HepG2 (cell line): Measurements from ENCODE around the gene ZDHHC8. TPM values are rescaled to one million over a fixed set of nuclear protein-coding genes. Genes with fewer than 3 reads are reported as not detected.

Source experiments
- microRNA counts: library from miRNA; unstranded; fragments of <30 nt; microRNA quantifications from one replicate; lab custom pipeline; 2015
- microRNA-seq: library from miRNA; unstranded; fragments of <30 nt; microRNA quantifications from one replicate; pipeline ENCODE4, GENCODE V29; 2020
- polyA plus RNA-seq, 8 experiments: library from polyadenylated mRNA; depleted of rRNA in 3 of 8; stranded (reverse) in 7 of 8; unstranded in 1 of 8; fragments of >200 nt; fragmentation: Illumina TruSeq in 4 of 8; extraction: Trizol in 4 of 8; gene quantifications; 2 replicates each; pipeline versions ENCODE4 v1.2.1 to v1.2.3, GENCODE V29; 2011 to 2016; ENCODE audit warnings: low read depth in 4 of 8, missing spikeins in 1 of 8, mixed read lengths in 1 of 8; ENCODE audit not compliant: insufficient read depth in 1 of 8
- small RNA-seq, 3 experiments: library from RNA; depleted of rRNA; stranded (forward); fragments of <200 nt; gene quantifications; one replicate each; pipeline ENCODE3, GENCODE V24; 2012; ENCODE audit warnings: low read depth in 2 of 3, low replicate concordance in 1 of 3; ENCODE audit not compliant: insufficient read length in 3 of 3, insufficient read depth in 2 of 3
- total RNA-seq, 5 experiments: library from RNA; depleted of rRNA; stranded (reverse); fragments of >200 nt; fragmentation: Illumina TruSeq; extraction: Trizol; gene quantifications; 2 replicates each; pipeline ENCODE4 v1.2.3, GENCODE V29; 2016; ENCODE audit warnings: low read depth in 1 of 5

ZDHHC8 gene
- total and polyA plus RNA-seq, 2 of the 13 experiments (the other 11 are each of a cell fraction or from before 2014, with no cell fraction given), result 7.5 to 21.3 TPM

MicroRNAs encoded within 50 kb of the gene (microRNA counts, 767-probe panel; counts per million panel counts)
- microRNA hsa-miR-1306-3p (lab: Ali Mortazavi, UCI), result not detected

Small RNA genes within 50 kb of the gene (microRNA-seq; reads per million reads assigned to microRNA genes)
- gene MIR6816, result 0.68 reads per million

Small RNA genes within 50 kb of the gene (small RNA-seq; reads per million reads assigned to genes)
- gene MIR6816 (0 to 1.9 (median 0) reads per million in 3 experiments), gene RF00599 (0 reads per million in 3 experiments)

Other genes starting within 250 kb of the ZDHHC8 start
- gene COMT, start 190.0 kb upstream of the ZDHHC8 start, total RNA-seq (2016; rRNA removed; fragmentation: Illumina TruSeq; extraction: Trizol), result 144 and 162 TPM in 2 replicates
- gene COMT, start 190.0 kb upstream of the ZDHHC8 start, polyA plus RNA-seq (2011; rRNA removed), result 156 and 194 TPM in 2 replicates
- 16.4 and 18.6 TPM in 2 replicates for gene TXNRD2, start 190.0 kb upstream of the ZDHHC8 start, total RNA-seq (2016; rRNA removed; fragmentation: Illumina TruSeq; extraction: Trizol)
- 17.5 and 23.4 TPM in 2 replicates for gene TXNRD2, start 190.0 kb upstream of the ZDHHC8 start, polyA plus RNA-seq (2011; rRNA removed)
- 10.4 and 17.7 TPM in 2 replicates for gene ARVCF, start 115.0 kb upstream of the ZDHHC8 start, total RNA-seq (2016; rRNA removed; fragmentation: Illumina TruSeq; extraction: Trizol)
- 16.4 and 23.8 TPM in 2 replicates for gene ARVCF, start 115.0 kb upstream of the ZDHHC8 start, polyA plus RNA-seq (2011; rRNA removed)
- gene TANGO2, start 110.7 kb upstream of the ZDHHC8 start, total RNA-seq (2016; rRNA removed; fragmentation: Illumina TruSeq; extraction: Trizol), result 12.1 and 12.9 TPM in 2 replicates
- 14.8 and 20.8 TPM in 2 replicates for gene TANGO2, start 110.7 kb upstream of the ZDHHC8 start, polyA plus RNA-seq (2011; rRNA removed)
- gene DGCR8, start 51.6 kb upstream of the ZDHHC8 start, total RNA-seq (2016; rRNA removed; fragmentation: Illumina TruSeq; extraction: Trizol), result 14.8 and 23.2 TPM in 2 replicates
- 10.2 and 14.6 TPM in 2 replicates for gene DGCR8, start 51.6 kb upstream of the ZDHHC8 start, polyA plus RNA-seq (2011; rRNA removed)
- 492 and 544 TPM in 2 replicates for gene RANBP1, start 15.7 kb upstream of the ZDHHC8 start, total RNA-seq (2016; rRNA removed; fragmentation: Illumina TruSeq; extraction: Trizol)
- 167 and 181 TPM in 2 replicates for gene RANBP1, start 15.7 kb upstream of the ZDHHC8 start, polyA plus RNA-seq (2011; rRNA removed)
- 18.4 and 30.3 TPM in 2 replicates for gene TRMT2A, start 14.6 kb upstream of the ZDHHC8 start, total RNA-seq (2016; rRNA removed; fragmentation: Illumina TruSeq; extraction: Trizol)
- gene TRMT2A, start 14.6 kb upstream of the ZDHHC8 start, polyA plus RNA-seq (2011; rRNA removed), result 24.0 and 30.8 TPM in 2 replicates
- not detected in 2 replicates for gene CCDC188, start 19.3 kb downstream of the ZDHHC8 start, total RNA-seq (2016; rRNA removed; fragmentation: Illumina TruSeq; extraction: Trizol)
- not detected in 2 replicates for gene CCDC188, start 19.3 kb downstream of the ZDHHC8 start, polyA plus RNA-seq (2011; rRNA removed)
- 0.11 and 0.22 TPM in 2 replicates for gene RTN4R, start 136.5 kb downstream of the ZDHHC8 start, total RNA-seq (2016; rRNA removed; fragmentation: Illumina TruSeq; extraction: Trizol)
- gene RTN4R, start 136.5 kb downstream of the ZDHHC8 start, polyA plus RNA-seq (2011; rRNA removed), result 0.54 and 0.77 TPM in 2 replicates
- gene DGCR6L, start 188.3 kb downstream of the ZDHHC8 start, total RNA-seq (2016; rRNA removed; fragmentation: Illumina TruSeq; extraction: Trizol), result 28.6 and 35.3 TPM in 2 replicates
- 17.5 and 21.0 TPM in 2 replicates for gene DGCR6L, start 188.3 kb downstream of the ZDHHC8 start, polyA plus RNA-seq (2011; rRNA removed)